K562 (cell line): ENCODE data around the gene TBRG1. TPM values are rescaled to one million over a fixed set of nuclear protein-coding genes. Genes with fewer than 3 reads are reported as not detected.

Experiments
- CBFA2T3 ChIP-seq: fragments of 450-650 bp; IDR thresholded peaks from 2 replicates; pipeline ENCODE4 v1.6.1; 2017
- DEAF1 ChIP-seq: fragments of 450-650 bp; formaldehyde crosslinking; IDR thresholded peaks from 2 replicates; pipeline ENCODE4 v1.4.0; 2020; ENCODE audit warnings: mild to moderate bottlenecking, moderate library complexity
- KAT2B ChIP-seq: IDR thresholded peaks from one replicate; pipeline ENCODE4 v1.6.1; 2012; ENCODE audit warnings: low read depth, mild to moderate bottlenecking, control low read depth, inconsistent platforms, low read length, moderate library complexity
- LEF1 ChIP-seq: fragments of 450-650 bp; IDR thresholded peaks from 2 replicates; pipeline ENCODE4 v1.6.1; 2016; ENCODE audit warnings: mild to moderate bottlenecking
- NR2C2 ChIP-seq, 2 experiments: fragments of 200-800 bp in 1 of 2; sonication (Bioruptor generic) in 1 of 2; sonication (generic) in 1 of 2; formaldehyde crosslinking in 1 of 2; IDR thresholded peaks; 2 replicates each; pipeline versions ENCODE4 v1.6.1 to v1.8.0; 2016 to 2022; ENCODE audit warnings: mild to moderate bottlenecking in 1 of 2, missing compliant biosample characterization in 1 of 2, missing genetic modification characterization in 1 of 2, missing genetic modification reagents in 1 of 2
- PHB2 ChIP-seq: fragments of 450-650 bp; IDR thresholded peaks from 2 replicates; pipeline ENCODE4 v1.6.1; 2017; ENCODE audit warnings: low read depth
- PURB ChIP-seq: sonication (generic); formaldehyde crosslinking; IDR thresholded peaks from 2 replicates; pipeline ENCODE4 v1.9.0; 2021; ENCODE audit warnings: low read depth, mild to moderate bottlenecking, missing genetic modification reagents
- SFPQ ChIP-seq: fragments of 200-400 bp; formaldehyde crosslinking; IDR thresholded peaks from 2 replicates; pipeline ENCODE4 v1.6.1; 2017; ENCODE audit warnings: mild to moderate bottlenecking, low read depth, low read length, moderate library complexity
- SRSF7 ChIP-seq: fragments of 200-400 bp; formaldehyde crosslinking; optimal IDR thresholded peaks from 2 replicates; pipeline ENCODE3; 2017; ENCODE audit warnings: mild to moderate bottlenecking, low read depth, low read length
- ZNF239 ChIP-seq: fragments of 250-450 bp; sonication (Bioruptor Pico); IDR thresholded peaks from 2 replicates; pipeline ENCODE4 v1.4.0; 2020; ENCODE audit warnings: mild to moderate bottlenecking
- ZNF431 ChIP-seq: sonication (generic); formaldehyde crosslinking; IDR thresholded peaks from 2 replicates; pipeline ENCODE4 v1.8.0; 2022; ENCODE audit warnings: mild to moderate bottlenecking, missing genetic modification reagents
- polyA plus RNA-seq, 8 experiments: library from polyadenylated mRNA; depleted of rRNA in 4 of 8; stranded (reverse) in 5 of 8; unstranded in 3 of 8; fragments of >200 nt; fragmentation: Nextera tagmentation in 2 of 8; fragmentation: Illumina TruSeq in 1 of 8; extraction: Ambion mirVana in 2 of 8; extraction: Trizol in 1 of 8; gene quantifications; 2 replicates each; pipeline versions ENCODE4 v1.2.1 to v1.2.3, GENCODE V29; 2011 to 2014; ENCODE audit warnings: inconsistent platforms in 1 of 8, missing spikeins in 1 of 8
- total RNA-seq, 7 experiments: library from RNA; depleted of rRNA in 6 of 7; stranded (reverse); fragments of >200 nt in 6 of 7; fragmentation: Illumina TruSeq in 2 of 7; extraction: Trizol in 2 of 7; gene quantifications; 2 replicates each; pipeline versions ENCODE4 v1.2.1 to v1.2.3, GENCODE V29; 2011 to 2021; ENCODE audit warnings: low replicate concordance in 1 of 7
- TF ChIP-seq, protein P1 (sequence below): fragments of 200-600 bp; sonication (generic); IDR thresholded peaks from one replicate; pipeline ENCODE4 v1.6.1; 2012; ENCODE audit warnings: mild to moderate bottlenecking, low read depth, low read length, inconsistent platforms

Gene TBRG1
- total and polyA plus RNA-seq, 9 of the 15 experiments (the other 6 are each of a cell fraction or from before 2014, with no cell fraction given): 8.7 to 30.0 (median 20.2) TPM

- no peak for TF ChIP-seq SFPQ
- no peak for TF ChIP-seq ZNF431 (CRISPR knock-in tag)
- TF ChIP-seq NR2C2 (CRISPR knock-in tag; IDR thresholded peaks at IDR 0.05): no peak
- TF ChIP-seq NR2C2 (tag; IDR thresholded peaks at IDR 0.05): peak; percentile 68
- TF ChIP-seq, protein P1, sequence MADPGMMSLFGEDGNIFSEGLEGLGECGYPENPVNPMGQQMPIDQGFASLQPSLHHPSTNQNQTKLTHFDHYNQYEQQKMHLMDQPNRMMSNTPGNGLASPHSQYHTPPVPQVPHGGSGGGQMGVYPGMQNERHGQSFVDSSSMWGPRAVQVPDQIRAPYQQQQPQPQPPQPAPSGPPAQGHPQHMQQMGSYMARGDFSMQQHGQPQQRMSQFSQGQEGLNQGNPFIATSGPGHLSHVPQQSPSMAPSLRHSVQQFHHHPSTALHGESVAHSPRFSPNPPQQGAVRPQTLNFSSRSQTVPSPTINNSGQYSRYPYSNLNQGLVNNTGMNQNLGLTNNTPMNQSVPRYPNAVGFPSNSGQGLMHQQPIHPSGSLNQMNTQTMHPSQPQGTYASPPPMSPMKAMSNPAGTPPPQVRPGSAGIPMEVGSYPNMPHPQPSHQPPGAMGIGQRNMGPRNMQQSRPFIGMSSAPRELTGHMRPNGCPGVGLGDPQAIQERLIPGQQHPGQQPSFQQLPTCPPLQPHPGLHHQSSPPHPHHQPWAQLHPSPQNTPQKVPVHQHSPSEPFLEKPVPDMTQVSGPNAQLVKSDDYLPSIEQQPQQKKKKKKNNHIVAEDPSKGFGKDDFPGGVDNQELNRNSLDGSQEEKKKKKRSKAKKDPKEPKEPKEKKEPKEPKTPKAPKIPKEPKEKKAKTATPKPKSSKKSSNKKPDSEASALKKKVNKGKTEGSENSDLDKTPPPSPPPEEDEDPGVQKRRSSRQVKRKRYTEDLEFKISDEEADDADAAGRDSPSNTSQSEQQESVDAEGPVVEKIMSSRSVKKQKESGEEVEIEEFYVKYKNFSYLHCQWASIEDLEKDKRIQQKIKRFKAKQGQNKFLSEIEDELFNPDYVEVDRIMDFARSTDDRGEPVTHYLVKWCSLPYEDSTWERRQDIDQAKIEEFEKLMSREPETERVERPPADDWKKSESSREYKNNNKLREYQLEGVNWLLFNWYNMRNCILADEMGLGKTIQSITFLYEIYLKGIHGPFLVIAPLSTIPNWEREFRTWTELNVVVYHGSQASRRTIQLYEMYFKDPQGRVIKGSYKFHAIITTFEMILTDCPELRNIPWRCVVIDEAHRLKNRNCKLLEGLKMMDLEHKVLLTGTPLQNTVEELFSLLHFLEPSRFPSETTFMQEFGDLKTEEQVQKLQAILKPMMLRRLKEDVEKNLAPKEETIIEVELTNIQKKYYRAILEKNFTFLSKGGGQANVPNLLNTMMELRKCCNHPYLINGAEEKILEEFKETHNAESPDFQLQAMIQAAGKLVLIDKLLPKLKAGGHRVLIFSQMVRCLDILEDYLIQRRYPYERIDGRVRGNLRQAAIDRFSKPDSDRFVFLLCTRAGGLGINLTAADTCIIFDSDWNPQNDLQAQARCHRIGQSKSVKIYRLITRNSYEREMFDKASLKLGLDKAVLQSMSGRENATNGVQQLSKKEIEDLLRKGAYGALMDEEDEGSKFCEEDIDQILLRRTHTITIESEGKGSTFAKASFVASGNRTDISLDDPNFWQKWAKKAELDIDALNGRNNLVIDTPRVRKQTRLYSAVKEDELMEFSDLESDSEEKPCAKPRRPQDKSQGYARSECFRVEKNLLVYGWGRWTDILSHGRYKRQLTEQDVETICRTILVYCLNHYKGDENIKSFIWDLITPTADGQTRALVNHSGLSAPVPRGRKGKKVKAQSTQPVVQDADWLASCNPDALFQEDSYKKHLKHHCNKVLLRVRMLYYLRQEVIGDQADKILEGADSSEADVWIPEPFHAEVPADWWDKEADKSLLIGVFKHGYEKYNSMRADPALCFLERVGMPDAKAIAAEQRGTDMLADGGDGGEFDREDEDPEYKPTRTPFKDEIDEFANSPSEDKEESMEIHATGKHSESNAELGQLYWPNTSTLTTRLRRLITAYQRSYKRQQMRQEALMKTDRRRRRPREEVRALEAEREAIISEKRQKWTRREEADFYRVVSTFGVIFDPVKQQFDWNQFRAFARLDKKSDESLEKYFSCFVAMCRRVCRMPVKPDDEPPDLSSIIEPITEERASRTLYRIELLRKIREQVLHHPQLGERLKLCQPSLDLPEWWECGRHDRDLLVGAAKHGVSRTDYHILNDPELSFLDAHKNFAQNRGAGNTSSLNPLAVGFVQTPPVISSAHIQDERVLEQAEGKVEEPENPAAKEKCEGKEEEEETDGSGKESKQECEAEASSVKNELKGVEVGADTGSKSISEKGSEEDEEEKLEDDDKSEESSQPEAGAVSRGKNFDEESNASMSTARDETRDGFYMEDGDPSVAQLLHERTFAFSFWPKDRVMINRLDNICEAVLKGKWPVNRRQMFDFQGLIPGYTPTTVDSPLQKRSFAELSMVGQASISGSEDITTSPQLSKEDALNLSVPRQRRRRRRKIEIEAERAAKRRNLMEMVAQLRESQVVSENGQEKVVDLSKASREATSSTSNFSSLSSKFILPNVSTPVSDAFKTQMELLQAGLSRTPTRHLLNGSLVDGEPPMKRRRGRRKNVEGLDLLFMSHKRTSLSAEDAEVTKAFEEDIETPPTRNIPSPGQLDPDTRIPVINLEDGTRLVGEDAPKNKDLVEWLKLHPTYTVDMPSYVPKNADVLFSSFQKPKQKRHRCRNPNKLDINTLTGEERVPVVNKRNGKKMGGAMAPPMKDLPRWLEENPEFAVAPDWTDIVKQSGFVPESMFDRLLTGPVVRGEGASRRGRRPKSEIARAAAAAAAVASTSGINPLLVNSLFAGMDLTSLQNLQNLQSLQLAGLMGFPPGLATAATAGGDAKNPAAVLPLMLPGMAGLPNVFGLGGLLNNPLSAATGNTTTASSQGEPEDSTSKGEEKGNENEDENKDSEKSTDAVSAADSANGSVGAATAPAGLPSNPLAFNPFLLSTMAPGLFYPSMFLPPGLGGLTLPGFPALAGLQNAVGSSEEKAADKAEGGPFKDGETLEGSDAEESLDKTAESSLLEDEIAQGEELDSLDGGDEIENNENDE: no peak
- TF ChIP-seq PURB (CRISPR knock-in tag): no peak
- TF ChIP-seq PHB2: no peak
- no peak for TF ChIP-seq SRSF7
- TF ChIP-seq ZNF239 (CRISPR knock-in tag): peak; percentile 34; the same call in 1 of the 2 replicates
- TF ChIP-seq LEF1: peak; percentile 89
- no peak for TF ChIP-seq DEAF1
- no peak for TF ChIP-seq KAT2B
- TF ChIP-seq CBFA2T3: peak; percentile 40; the same call in 1 of the 2 replicates
Observed at GRCh38 chr11:124643605-124644425, 21.2 kb downstream of the TBRG1 start (continued).
